Gastroesophageal sphincter (tissue), 3 donors: ENCODE results near the gene ARNT2.

Experiments used
- POLR2A ChIP-seq, 2 donors: fragments of 450-650 bp; IDR thresholded peaks; one replicate each; pipeline ENCODE4 v1.6.1; 2017; ENCODE audit warnings: antibody characterized with exemption in 2 of 2, mild to moderate bottlenecking in 2 of 2, moderate library complexity in 1 of 2
- POLR2AphosphoS5 ChIP-seq: sonication (generic); formaldehyde crosslinking; IDR thresholded peaks from one replicate; pipeline ENCODE4 v1.6.1; 2017; ENCODE audit warnings: antibody characterized with exemption
- TF ChIP-seq, protein P1 (sequence below), 4 experiments: fragments of 200-600 bp in 2 of 4; fragments of 450-650 bp in 2 of 4; sonication (generic) in 1 of 4; IDR thresholded peaks; one replicate each; pipeline ENCODE4 v1.5.1; 2017 to 2019; ENCODE audit warnings: antibody characterized with exemption in 4 of 4, mild to moderate bottlenecking in 2 of 4, moderate library complexity in 2 of 4

DNA sequence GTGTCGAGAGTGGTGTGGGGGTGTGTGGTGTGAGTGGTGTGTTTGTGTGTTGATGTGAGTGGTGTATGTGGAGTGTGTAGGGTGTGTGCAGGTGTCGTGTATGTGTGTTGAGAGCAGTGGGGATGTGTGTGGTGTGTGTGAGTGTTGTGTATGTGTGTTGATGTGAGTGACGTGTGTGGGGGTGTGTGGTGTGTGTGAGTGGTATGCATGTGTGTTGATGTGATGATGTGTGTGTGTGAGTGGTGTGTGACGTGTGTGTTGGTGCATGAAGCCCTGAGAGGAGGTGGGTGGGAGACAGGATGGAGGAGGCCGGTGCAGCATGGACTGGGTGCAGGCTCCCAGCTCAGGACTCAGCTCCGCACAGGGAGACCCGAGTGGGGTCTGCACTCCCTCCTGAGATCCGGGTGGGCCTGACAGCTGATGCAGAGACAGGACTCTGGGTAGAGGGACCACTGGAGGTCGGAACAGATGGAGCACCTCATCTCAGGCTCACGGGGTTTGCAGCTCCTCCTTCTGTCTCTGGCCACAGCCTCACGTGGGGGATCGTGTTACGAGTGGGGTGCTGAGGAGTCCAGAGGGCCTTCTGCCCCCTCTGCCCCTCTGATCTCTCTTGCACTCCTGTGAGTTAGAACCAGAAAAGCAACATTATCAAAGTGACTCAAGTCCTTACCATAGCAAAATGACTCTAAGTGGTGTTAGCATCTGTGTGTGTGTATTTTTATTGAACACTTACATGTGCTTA is 41.3 kb downstream of the ARNT2 start:
- TF ChIP-seq POLR2A (IDR thresholded peaks at IDR 0.05) (no peak), POLR2AphosphoS5 (no peak)
- TF ChIP-seq, protein P1, sequence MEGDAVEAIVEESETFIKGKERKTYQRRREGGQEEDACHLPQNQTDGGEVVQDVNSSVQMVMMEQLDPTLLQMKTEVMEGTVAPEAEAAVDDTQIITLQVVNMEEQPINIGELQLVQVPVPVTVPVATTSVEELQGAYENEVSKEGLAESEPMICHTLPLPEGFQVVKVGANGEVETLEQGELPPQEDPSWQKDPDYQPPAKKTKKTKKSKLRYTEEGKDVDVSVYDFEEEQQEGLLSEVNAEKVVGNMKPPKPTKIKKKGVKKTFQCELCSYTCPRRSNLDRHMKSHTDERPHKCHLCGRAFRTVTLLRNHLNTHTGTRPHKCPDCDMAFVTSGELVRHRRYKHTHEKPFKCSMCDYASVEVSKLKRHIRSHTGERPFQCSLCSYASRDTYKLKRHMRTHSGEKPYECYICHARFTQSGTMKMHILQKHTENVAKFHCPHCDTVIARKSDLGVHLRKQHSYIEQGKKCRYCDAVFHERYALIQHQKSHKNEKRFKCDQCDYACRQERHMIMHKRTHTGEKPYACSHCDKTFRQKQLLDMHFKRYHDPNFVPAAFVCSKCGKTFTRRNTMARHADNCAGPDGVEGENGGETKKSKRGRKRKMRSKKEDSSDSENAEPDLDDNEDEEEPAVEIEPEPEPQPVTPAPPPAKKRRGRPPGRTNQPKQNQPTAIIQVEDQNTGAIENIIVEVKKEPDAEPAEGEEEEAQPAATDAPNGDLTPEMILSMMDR (IDR thresholded peaks at IDR 0.05) = no peak
